UCSD-AML1 (cell line): Measurements from ENCODE around the gene STON2.
"Not testable (repeated sequence)": the region's sequence is repeated elsewhere in the genome, so short reads cannot be mapped to it uniquely, and the experiment has no call there.

ENCODE experiments used
- DNase-seq: peaks from one replicate; lab custom pipeline; 2025; ENCODE audit not compliant: unreplicated experiment; lab: John Stamatoyannopoulos, UW

The STON2 gene, protein sequence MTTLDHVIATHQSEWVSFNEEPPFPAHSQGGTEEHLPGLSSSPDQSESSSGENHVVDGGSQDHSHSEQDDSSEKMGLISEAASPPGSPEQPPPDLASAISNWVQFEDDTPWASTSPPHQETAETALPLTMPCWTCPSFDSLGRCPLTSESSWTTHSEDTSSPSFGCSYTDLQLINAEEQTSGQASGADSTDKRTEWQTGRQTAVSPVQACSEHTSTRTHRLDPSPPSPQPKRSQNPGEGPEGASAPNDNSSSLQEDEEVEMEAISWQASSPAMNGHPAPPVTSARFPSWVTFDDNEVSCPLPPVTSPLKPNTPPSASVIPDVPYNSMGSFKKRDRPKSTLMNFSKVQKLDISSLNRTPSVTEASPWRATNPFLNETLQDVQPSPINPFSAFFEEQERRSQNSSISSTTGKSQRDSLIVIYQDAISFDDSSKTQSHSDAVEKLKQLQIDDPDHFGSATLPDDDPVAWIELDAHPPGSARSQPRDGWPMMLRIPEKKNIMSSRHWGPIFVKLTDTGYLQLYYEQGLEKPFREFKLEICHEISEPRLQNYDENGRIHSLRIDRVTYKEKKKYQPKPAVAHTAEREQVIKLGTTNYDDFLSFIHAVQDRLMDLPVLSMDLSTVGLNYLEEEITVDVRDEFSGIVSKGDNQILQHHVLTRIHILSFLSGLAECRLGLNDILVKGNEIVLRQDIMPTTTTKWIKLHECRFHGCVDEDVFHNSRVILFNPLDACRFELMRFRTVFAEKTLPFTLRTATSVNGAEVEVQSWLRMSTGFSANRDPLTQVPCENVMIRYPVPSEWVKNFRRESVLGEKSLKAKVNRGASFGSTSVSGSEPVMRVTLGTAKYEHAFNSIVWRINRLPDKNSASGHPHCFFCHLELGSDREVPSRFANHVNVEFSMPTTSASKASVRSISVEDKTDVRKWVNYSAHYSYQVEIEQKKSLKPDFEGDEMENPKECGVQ

GRCh38 chr14:81400202-81400678, at the start of gene STON2:
TSS of gene STON2 (minus strand) at chr14:81400324. CDS start at chr14:81398382, 1,942 bp downstream.
- DNase-seq: peak; percentile 38

DNA sequence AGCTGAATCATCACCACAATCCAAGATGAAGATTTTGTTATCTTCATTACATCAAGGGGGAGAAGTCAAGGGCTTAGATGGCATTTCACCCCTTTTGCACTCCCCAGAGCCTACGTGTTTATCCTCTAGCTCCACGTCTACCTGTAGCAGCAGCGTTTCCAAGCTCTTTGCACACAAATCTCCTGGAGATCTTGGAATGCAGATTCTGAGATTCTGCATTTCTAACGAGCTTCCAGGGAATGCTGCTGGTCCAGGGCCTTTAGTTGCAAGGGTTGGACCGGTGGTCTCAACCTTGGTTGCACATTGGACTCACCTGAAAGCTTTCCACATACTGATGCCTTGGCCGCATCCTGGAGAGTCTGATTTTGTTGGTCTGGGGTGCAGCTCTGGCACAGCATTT, 49.5 kb upstream of the STON2 start:
- DNase-seq: no peak

DNA sequence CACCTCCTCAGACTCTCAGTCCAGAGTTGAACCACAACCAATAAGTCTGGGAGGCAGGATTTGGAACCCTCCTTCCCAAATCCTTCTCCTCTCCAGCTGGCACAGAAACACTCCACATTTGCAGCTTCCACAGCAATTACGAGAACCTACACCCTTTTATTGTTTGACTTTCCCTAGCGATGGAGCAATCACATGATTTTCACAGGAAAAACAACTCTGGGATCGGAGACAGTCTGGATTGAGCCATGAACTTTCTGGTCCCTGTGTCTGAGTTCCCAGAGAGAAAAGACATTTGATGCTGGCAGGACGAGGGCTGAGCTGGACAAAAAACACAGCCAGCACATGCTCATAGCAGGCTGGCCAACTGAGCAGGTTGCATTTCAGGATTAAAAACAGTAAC, 49.0 kb upstream of the STON2 start:
- DNase-seq: no peak

DNA sequence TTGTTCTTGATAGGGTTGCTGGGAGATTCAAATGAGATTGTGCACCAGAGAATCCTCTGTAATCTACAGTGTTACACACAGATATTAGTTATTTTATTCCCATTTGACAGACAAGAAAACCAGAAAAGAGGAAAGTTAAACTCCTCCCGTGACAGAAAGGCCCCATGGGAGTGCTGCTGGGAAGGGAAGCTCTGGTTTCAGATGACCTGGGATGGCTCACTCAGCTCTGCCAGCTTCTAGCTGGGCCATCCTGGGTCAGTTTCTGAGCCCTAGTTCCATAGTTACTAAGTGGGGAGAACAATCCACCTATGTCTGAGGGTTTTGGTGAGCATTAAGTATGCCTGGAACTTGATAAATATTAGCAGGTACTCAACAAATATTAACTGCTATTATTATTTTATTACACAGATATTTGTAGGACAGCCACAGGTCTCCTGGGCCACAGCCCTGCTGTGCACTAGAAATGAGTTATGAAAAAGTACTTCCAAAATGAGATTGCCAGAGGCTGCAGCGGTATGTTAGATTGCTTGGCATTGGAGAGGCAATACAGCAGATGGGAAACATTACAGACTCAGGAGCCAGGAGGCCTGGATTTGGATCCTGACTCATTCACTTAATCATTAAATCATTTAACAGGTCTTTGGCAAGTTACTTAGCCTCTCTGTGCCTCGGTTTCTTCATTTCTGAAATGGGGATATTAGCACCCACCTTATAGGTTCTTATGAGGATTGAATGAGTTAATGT, 47.1 kb upstream of the STON2 start:
- DNase-seq: no peak

- no peak for DNase-seq
These were observed 46.3 kb upstream of the STON2 start for GRCh38 chr14:81446279-81447007.

DNA sequence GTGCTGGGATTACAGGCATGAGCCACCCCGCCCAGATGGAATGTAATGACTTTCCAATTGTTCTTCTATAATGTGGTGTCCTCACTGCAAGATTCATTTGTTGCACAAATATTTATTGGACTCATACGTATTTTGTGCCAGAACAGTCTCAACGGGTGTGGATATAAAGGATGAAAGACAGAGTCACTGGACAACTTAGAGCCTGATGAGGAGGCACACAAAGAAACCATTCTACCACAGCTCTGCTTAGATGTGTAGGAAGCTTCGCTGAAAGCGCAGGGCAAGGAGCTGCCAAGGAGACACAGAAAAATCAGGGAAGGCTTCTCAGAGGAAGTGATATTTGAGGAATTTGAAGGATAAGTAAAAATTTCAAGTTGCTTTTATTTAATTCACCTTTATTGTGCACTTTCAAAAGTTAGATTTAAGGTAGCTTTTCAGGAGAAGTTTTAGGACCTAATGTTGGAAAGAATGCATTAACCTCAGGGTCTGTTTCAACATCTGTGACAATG, 41.6 kb upstream of the STON2 start:
- DNase-seq: no peak

- no peak for DNase-seq
These were observed 39.9 kb upstream of the STON2 start for GRCh38 chr14:81440041-81440440.

DNA sequence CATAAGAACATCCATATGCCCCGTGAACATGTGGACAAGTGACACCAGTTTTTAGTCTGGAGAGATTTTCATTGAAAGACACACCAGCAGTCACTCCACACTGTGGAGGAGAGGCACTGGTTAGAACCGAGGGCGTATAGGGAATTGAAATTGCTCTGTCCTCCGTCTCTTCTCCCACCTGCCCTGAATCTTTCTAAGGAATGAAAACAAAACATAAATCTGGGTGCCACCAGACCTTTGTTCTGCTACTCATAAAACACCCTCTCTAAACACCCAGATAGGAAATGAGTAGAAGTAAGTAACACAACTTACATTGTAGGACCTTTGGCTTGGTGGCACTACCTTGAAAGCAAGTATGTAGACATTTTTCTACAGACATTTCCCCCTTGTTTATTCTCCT, 37.1 kb upstream of the STON2 start:
- DNase-seq: no peak

DNA sequence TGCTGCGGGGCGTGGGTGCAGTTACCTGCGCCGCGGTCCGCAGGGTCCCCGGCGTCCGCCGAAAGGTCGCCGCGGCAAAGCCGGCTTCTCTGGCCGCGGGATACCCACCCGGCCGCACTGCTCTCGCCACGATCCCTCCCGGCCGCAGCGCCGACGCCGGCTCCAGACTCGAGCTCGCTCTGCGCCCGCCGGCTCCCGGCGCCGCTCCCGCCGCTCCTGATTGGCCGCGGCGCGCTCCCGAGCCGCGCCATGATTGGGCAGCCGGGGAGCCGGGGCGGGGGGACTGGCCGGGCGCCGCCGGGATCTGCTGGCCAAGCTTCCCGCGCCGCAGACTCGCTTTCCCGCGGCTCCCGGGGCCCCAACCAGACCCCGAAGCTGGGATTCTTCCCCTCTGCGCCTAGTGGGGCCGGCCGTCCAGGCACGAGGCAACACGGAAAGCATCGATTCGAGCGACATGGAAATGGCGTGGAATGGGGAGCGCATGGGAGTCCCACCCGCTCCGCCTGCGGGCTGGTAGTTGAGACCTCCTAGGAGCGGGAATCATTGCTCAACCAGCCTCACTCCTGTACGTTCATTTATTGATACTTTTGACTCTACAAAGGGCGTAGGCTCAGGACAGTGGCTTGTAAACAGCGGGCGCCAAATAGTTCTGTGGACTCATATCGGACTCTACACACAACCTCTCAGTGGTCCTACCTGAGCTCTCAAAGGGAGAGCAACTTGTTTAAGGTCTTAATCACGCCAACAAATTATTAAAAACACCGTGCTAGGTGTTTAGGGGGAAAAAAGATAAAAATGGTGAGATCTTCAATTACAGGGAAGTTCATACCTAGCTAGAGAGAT, 36.4 kb upstream of the STON2 start:
- DNase-seq: peak; percentile 86

- DNase-seq: peak; percentile 56
These were observed 35.5 kb upstream of the STON2 start for GRCh38 chr14:81435391-81436295.

DNA sequence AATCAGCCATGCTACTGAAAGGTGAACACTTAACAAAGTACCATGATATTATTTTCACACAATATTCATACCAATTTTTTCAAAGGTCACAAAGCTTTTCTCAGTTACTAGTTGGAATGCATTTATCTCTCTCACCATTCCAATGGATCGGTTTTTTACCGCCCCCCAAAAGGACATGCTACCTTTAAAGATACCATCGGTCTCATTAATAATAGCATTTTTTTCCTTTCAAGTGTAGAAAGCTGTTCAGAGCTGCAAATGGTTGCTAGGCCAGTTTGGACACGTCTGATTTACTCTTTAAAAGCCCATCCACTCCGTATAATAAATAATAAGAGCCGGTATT, 34.9 kb upstream of the STON2 start:
- DNase-seq: no peak

DNA sequence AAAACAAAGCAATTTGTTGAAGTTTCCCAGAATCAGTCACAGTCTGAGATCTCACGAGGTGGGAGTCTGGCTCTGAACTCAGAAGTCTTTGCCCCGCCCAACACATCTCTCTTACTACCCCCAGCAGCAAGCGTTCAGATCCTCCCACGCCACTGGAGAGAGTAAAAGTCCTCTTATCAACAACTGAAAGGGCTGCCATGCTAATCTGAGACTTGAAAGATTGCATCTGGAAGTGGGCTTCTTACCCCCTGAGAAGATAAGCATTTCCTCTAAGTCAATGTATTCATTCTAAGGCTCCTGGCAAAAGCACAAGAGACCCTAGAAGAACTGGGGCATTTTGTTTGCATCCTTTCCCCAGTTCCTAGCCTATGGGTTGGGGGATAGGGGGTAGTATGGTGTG, 34.1 kb upstream of the STON2 start:
- no peak for DNase-seq

DNA sequence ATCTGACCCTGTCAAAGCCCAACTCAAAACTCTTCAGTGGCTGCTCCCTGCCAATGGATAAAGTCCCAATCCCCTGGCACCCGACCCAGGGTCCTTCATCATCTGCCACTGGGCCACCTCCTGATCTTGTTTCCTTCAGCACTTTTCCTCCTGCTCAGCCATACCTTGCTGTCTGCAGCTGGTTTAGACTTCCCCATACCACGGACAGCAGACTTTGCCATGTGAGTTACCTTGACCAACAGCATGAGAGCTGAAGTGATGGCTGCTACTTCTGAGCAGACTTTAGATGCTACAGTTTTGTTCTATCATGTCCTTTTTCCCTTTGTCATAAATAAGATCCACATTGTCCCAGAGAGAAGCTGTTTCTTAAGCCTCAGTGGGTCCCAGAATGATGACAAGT, 33.3 kb upstream of the STON2 start:
- DNase-seq: no peak

GRCh38 chr14:81432219-81432661, 32.1 kb upstream of the STON2 start:
- no peak for DNase-seq

DNA sequence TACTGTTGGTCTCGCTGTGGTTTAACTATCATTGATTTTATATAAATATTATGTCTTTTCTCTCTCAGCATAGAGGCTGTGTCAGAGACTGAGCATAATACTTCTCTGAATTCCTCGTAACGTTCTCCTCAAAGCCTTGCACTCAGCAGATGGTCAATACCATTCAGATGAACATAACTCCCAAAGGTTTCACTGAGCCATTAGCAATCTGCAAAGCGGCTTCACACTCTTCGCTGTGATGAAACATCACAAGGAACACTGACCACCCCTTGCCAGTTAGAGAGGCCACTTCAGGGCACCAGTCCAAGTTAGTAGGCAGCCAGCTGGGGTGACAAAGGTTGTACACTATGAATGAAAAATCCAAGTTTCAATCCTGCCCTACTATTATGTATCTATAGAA, 30.1 kb upstream of the STON2 start:
- no peak for DNase-seq

DNA sequence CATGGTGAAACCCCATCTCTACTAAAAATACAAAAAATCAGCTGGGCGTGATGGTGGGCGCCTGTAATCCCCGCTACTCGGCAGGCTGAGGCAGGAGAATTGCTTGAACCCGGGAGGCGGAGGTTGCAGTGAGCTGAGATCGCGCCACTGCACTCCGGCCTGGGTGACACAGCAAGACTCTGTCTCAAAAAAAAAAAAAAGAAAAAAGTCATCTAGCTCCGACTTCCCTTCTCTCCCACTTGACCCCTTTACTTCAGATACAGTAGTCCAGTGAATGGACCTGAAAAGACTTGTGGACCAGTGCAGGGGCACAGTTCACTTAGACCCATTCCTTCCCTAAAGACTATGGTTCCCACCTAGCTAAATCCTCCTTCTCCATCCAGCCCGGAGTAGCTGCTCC, 29.6 kb upstream of the STON2 start:
- not testable (repeated sequence) for DNase-seq

DNA sequence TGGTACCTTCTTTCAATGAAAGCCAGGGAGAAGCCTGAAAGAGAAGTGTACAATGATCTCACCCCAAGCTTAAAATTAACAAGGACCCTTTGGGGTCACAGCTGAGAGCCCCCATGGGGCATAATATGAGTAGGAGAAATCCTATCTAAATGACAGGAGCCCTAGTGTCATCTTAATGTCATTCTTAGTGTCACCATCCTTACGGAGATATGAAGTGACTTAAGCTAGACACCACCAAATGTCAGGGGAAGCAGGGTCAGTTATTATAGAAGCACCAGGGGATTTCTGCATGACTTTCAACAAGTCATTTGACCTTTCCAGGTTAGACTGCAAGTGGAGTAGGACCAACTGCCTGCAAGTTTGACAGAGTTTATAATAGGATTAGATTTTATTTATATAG, 28.9 kb upstream of the STON2 start:
- DNase-seq: no peak

- DNase-seq: peak; percentile 85
These were observed 27.4 kb upstream of the STON2 start for GRCh38 chr14:81427348-81428058.
